ENCODE measurements around the gene SLAMF8. TPM values are rescaled to one million over a fixed set of nuclear protein-coding genes. Genes with fewer than 3 reads are reported as not detected.

The SLAMF8 gene
- total RNA-seq, 1 experiment from 2014 or later: not detected

- no peak overlapping the region for H3K9ac ChIP-seq (ENCODE audit: extremely low read depth, insufficient read length, low read length)
- H3K23me2 ChIP-seq (ENCODE audit: insufficient read length, low read depth, low read length, poor library complexity, severe bottlenecking): no peaks in the 10 kb centered on the region
- no peak overlapping the region for H2BK120ac ChIP-seq (ENCODE audit: low read depth, low read length, poor library complexity, severe bottlenecking)
- no peak overlapping the region for H4K5ac ChIP-seq (ENCODE audit: insufficient read length, low read depth, low read length)
- H2BK20ac ChIP-seq (ENCODE audit: low read depth, low read length, poor library complexity, severe bottlenecking): no peak overlapping the region
- no peak overlapping the region for H3K23ac ChIP-seq (ENCODE audit: insufficient read length, low read depth, low read length)
- H3K27me3 Mint-ChIP-seq (ENCODE audit: low read depth): no peaks in the 10 kb centered on the region; the same call in none of the 2 replicates
- H3K18ac ChIP-seq (ENCODE audit: insufficient read length, low read depth, low read length): no peak overlapping the region
- H3K4me1 Mint-ChIP-seq: no peaks in the 10 kb centered on the region
- no peak overlapping the region for H3K4me3 Mint-ChIP-seq
- H2AK5ac ChIP-seq (ENCODE audit: insufficient read length, low read length): no peak overlapping the region
- no peak overlapping the region for H2BK12ac ChIP-seq (ENCODE audit: insufficient read length, low read depth, low read length)
- no peak overlapping the region for H3K4me2 ChIP-seq (ENCODE audit: insufficient read depth, insufficient read length, low read length)
- no peak overlapping the region for H3T11ph ChIP-seq (ENCODE audit: low read length)
- WGBS (ENCODE audit: extremely low coverage, insufficient read length, low lambda C conversion rate): no CpG with 5 or more reads among the region's 4 CpGs
- H3K27me3 ChIP-seq (ENCODE audit: insufficient read depth, low read length): no peaks in the 10 kb centered on the region
- H3K14ac ChIP-seq (ENCODE audit: insufficient read depth, low read length): no peak overlapping the region
- no peak overlapping the region for H3K56ac ChIP-seq (ENCODE audit: insufficient read length, low read depth, low read length)
- H3K27ac Mint-ChIP-seq: no peak overlapping the region
- H4K20me1 ChIP-seq (ENCODE audit: control insufficient read depth, insufficient read depth, insufficient read length): no peaks in the 10 kb centered on the region
- H3K4ac ChIP-seq (ENCODE audit: low read depth, low read length): no peak overlapping the region
- TF ChIP-seq, protein P1, sequence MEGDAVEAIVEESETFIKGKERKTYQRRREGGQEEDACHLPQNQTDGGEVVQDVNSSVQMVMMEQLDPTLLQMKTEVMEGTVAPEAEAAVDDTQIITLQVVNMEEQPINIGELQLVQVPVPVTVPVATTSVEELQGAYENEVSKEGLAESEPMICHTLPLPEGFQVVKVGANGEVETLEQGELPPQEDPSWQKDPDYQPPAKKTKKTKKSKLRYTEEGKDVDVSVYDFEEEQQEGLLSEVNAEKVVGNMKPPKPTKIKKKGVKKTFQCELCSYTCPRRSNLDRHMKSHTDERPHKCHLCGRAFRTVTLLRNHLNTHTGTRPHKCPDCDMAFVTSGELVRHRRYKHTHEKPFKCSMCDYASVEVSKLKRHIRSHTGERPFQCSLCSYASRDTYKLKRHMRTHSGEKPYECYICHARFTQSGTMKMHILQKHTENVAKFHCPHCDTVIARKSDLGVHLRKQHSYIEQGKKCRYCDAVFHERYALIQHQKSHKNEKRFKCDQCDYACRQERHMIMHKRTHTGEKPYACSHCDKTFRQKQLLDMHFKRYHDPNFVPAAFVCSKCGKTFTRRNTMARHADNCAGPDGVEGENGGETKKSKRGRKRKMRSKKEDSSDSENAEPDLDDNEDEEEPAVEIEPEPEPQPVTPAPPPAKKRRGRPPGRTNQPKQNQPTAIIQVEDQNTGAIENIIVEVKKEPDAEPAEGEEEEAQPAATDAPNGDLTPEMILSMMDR (conservative IDR thresholded peaks at IDR 0.05): no peak
- no peak overlapping the region for H3K27ac ChIP-seq (ENCODE audit: insufficient read length, low read depth, low read length)
- no peak overlapping the region for H4K8ac ChIP-seq (replicated peaks; ENCODE audit: insufficient read length, low read depth, low read length)
- no peak overlapping the region for H2BK15ac ChIP-seq (ENCODE audit: low read depth, low read length)
- no peaks in the 10 kb centered on the region for H3K9me3 ChIP-seq (ENCODE audit: control insufficient read depth, low read depth, low read length)
- H2BK5ac ChIP-seq (ENCODE audit: insufficient read length, low read length): no peak overlapping the region
- no peak overlapping the region for H4K91ac ChIP-seq (ENCODE audit: insufficient read length, low read depth, low read length)
- H3K79me1 ChIP-seq (ENCODE audit: insufficient read depth, low read depth, low read length, poor library complexity, severe bottlenecking): no peaks in the 10 kb centered on the region
- H3K36me3 Mint-ChIP-seq (ENCODE audit: insufficient read depth in 1 of 3, low read depth in 3 of 3): no peaks in the 10 kb centered on the region
- DNase-seq: no peak
- H3K4me1 ChIP-seq (ENCODE audit: insufficient read depth, low read length): no peaks in the 10 kb centered on the region
- H2AFZ ChIP-seq (ENCODE audit: low read length): no peak overlapping the region
- H3K9me3 Mint-ChIP-seq: no peaks in the 10 kb centered on the region
- H3K79me2 ChIP-seq (ENCODE audit: insufficient read depth, low read length): no peaks in the 10 kb centered on the region
These were observed 56.5 kb downstream of the SLAMF8 start for GRCh38 chr1:159883134-159883533.
